ENCODE measurements around the gene ARPC3.
"Not testable (repeated sequence)": the region's sequence is repeated elsewhere in the genome, so short reads cannot be mapped to it uniquely, and the experiment has no call there.

Gene ARPC3

DNA sequence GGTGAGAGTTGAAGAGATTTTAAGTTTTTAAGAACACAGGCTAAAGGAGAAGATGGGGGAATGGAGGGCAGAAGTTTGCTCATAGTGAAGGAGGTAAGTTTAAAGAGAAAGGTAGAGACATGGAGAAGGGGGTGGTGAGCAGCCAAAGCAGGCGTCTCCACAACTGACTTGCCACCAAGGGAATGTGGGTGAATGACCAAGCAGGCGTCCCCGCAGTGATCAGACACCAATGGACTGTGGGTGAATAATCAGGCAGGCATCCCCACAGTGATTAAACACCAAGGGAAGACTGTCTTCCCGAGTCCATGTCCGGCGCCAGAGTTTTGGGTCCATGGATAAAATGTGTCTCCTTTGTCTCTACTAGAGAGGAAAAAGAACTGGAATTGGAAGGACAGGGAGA is 40.1 kb downstream of the ARPC3 start:
- DNase-seq: not testable (repeated sequence)

DNA sequence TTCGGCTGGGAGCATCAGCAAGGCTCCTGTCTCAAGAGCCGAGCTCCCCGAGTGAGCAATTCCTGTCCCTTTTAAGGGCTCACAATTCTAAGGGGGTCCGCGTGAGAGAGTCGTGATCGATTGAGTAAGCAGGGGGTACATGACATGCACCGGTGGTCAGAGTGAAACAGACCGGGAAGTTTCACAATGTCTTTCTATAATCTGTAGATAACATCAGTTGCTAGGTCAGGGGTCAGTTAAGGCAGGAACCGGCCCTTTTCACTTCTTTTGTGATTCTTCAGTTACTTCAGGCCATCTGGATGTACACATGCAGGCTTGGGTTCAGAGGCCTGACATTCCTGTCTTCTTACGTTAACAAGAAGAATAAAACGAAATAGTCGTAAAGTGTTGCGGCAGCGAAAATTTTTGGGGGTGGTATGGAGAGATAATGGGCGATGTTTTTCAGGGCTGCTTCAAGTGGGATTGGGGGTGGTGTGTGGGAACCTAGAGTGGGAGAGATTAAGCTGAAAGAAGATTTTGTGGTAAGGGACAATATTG is 44.9 kb downstream of the ARPC3 start:
- not testable (repeated sequence) for DNase-seq

DNA sequence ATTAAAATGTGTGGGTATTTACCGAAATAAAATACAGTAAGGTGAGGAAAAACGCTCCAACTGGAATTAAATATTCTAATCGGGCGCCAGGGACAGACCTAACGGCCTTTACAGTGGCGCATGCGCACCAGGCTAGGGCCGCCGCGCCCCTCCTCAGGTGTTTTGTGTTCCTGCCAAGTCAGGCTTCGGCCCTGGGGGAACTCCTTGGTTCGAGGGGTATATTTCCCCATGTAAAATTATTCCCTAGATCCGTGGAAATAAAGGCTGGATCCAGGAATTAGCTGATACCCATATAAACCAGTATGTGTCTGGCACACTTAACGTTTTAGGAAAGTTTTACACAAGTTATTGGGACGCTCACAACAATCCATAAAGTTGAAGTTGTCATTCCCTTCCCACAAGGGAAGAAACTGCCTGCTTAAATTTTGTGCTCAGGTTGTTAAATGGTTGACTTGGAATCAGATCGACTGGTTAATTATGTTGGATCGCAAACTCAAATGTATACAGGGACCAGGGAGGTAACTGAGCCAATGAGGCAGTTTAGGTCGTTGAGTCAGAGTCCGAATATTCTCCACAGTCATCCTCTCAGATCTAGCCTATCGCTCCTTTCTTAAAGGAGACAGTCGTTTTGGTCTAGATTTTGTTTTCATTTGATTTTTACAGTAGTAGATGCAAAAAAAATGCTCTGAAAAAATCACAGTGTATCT is 46.0 kb downstream of the ARPC3 start:
- DNase-seq: peak; percentile 87

DNA sequence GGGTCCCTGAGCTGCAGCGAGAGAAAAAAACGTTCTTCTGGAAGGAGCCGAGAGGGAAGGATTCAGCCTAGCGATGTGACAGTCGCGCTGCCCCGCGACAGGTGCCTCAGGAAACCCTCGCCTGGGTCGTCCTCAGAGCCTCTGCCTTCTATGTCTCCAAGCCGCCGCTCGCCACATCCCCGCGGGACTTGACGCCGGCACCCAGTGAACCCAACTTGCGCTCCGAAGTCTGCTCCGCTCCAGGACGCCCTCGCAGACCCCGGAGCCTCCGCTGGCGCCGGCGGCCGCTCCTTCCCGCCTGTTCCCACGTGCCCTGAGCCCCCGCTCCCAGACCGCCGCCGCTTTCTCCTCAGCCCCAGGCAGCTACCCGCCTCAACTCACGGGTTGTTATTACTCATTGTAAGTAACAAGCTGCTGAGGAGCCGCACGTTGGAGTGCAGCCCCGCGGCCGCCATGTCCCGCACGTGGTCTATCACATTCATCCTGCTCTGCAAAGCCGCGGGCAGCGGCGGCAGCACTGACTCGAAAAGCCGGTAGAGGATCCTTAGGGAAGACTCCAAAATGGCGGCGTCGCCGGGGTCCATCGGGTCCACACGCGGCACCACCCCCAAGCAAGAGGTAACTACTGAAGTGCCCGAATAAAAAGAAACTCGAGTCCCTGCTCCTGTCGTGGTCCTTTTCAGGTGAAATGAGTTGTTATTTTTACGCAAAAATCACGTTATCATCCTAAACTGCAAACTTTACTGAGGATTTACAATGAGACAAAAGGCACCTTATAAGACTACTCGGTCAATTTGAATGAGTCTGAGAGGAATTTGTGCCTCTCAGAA is 46.8 kb downstream of the ARPC3 start, which contains the start of gene ANAPC7:
Gene ANAPC7 (minus strand): TSS at position 563 of the 830 bp plus-strand sequence. CDS start 81 bp downstream, at position 482.
- DNase-seq: peak; percentile 90
